IgD-negative memory B cell (primary cell): ENCODE data around the gene IPO9. TPM values are rescaled to one million over a fixed set of nuclear protein-coding genes. Genes with fewer than 3 reads are reported as not detected.
"Not testable (repeated sequence)": the region's sequence is repeated elsewhere in the genome, so short reads cannot be mapped to it uniquely, and the experiment has no call there.

ENCODE experiments used
- H3K27ac Mint-ChIP-seq, 3 donors: one replicate each; pipeline ENCODE4 v1.8.0; 2020 to 2022; ENCODE audit warnings: mild to moderate bottlenecking in 3 of 3, mixed read lengths in 3 of 3, moderate library complexity in 1 of 3
- H3K27me3 Mint-ChIP-seq: one replicate; pipeline ENCODE4 v1.8.0; 2021; ENCODE audit warnings: mixed read lengths
- H3K36me3 Mint-ChIP-seq: one replicate; pipeline ENCODE4 v1.8.0; 2020; ENCODE audit warnings: mild to moderate bottlenecking, mixed read lengths
- H3K4me1 Mint-ChIP-seq, 3 donors: one replicate each; pipeline ENCODE4 v1.8.0; 2020 to 2022; ENCODE audit warnings: mixed read lengths in 3 of 3, mild to moderate bottlenecking in 1 of 3
- H3K4me3 Mint-ChIP-seq, 4 donors: one replicate each; pipeline ENCODE4 v1.8.0; 2020 to 2022; ENCODE audit warnings: mild to moderate bottlenecking in 4 of 4, mixed read lengths in 4 of 4, moderate library complexity in 3 of 4
- H3K9me3 Mint-ChIP-seq, 3 donors: one replicate each; pipeline ENCODE4 v1.8.0; 2020 to 2021; ENCODE audit warnings: mixed read lengths in 3 of 3, mild to moderate bottlenecking in 1 of 3
- polyA plus RNA-seq: library from polyadenylated mRNA; unstranded; fragments of 300-500 nt; fragmentation: Illumina TruSeq; gene quantifications from one replicate; pipeline ENCODE4 v1.2.3, GENCODE V29; 2021

Gene IPO9
- polyA plus RNA-seq, 1 donor from 2014 or later: 26.8 TPM

DNA sequence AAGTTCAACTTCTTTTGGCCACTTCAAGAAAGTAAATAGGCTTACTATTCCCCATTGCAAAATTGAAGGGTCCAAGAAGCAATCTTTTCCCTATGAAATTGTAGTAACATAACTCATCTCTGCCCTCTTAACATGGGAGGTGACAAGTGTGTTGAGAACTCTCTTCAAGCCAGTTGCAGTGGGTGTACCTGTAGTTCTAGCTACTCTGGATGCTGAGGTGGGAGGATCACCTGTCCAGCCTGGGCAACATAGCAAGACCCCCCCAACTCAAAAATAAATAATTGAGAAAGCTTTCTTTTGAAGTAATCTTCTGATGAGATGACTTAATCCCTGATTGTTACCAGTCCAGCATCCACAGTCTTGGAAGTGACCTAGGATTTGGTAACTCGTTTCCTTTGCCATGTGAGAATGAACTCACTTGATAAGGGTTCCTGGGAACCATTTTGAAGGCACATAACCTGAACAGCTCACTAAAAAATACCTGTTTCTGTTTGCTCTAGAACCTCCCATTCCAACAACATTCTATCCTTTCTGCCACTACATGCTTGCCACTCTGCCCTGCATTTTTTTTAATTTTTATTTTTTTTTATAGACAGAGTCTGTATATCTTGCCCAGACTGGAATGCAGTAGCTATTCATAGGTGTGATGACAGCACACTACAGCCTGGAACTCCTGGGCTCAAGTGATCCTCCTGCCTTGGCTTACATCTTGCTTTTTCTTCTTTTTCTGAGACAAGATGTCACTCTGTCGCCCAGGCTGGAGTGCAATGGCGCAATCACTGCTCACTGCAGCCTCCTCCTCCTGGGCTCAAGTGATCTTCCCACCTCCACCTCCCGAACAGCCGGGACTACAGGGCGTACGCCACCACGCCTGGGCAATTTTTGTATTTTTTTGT is 1.4 kb upstream of the IPO9 start:
- no peaks in the 10 kb centered on the region for H3K36me3 Mint-ChIP-seq
- H3K4me1 Mint-ChIP-seq: peaks cover 18 to 28% (median 27%) of the 10 kb centered on the region in 3 donors
- no peak overlapping the region for H3K4me3 Mint-ChIP-seq
- H3K27me3 Mint-ChIP-seq: no peaks in the 10 kb centered on the region
- peak overlapping the region in 1 of 3 donors; percentile 94 for H3K27ac Mint-ChIP-seq
- H3K9me3 Mint-ChIP-seq: no peaks in the 10 kb centered on the region

DNA sequence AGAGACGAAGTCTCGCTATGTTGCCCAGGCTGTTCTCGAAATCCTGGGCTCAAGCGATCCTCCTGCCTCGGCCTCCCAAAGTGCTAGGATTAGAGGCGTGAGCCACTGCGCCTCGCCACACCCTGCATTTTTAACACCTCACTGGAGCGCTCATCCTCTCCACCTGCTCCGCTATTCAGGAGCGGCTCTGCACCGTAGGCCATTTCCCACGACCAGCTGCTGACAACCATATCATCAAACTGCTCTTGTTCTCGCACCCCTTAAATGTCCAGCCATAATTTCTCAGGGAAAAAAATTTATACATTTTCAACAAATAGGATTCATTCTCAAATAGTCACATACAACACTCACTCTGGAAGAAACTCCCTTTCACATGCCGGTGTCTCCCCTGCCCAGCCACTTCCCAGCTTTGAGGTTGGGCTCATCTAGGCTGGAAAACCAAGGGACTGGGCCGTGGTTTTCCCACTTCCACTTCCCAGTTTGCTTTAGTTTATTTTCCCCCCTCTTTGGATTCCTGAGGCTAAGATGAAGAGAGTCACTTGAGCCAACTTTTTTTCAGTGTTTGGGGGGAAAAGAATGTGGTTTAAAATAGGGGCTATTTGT is 639 bp upstream of the IPO9 start:
- Mint-ChIP-seq H3K36me3 (no peaks in the 10 kb centered on the region), H3K27me3 (no peaks in the 10 kb centered on the region), H3K9me3 (no peaks in the 10 kb centered on the region), H3K4me1 (peaks cover 20 to 32% (median 29%) of the 10 kb centered on the region in 3 donors), H3K4me3 (peak overlapping the region in 2 of 4 donors; percentile 22 to 88), H3K27ac (peak overlapping the region; percentile 92 to 99 (median 94))

DNA sequence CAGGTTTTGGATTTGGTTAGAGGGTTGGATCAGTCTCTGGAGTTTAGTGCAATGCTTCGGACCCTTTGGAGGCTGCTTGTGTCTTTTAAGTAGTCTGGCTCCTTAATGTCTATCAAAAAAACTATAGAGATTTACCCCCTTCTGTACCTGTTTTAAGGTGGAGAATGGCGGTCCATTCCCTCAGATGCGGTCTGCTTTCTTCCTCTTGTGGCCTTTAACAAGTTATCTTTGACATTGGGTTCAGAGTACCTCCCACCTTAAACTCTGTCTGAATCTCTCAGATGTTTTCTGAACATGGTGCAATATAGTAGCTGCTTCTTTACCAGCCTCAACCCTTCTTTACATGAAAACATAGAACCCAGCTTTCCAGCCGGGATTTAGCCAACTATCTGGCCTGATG is 2.4 kb downstream of the IPO9 start:
- peaks cover 28 to 45% (median 30%) of the 10 kb centered on the region in 3 donors for H3K4me1 Mint-ChIP-seq
- peak overlapping the region in 2 of 3 donors; percentile 48 to 78 for H3K27ac Mint-ChIP-seq

DNA sequence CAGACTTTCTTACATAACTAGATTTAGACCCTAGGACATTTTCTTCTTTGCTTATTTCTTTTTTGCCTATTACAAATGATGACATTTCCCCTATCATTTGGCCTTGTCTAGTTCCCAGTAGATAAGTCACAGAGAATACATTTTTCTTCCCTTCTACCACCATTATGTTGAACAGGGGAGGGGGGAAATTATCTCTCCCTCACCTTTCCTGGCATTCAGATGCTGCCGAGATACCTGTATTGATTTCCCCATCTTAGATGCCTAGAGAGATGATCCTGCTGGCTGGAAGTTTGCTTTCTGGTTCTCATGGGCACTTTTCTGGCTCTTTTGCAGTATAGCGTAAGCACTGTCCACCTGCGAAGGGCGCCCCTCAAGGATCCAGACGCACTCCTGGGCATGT is 5.7 kb downstream of the IPO9 start:
- H3K4me3 Mint-ChIP-seq: peak overlapping the region in 1 of 4 donors; percentile 52
- H3K36me3 Mint-ChIP-seq: no peaks in the 10 kb centered on the region
- peaks cover 27 to 46% (median 29%) of the 10 kb centered on the region in 3 donors for H3K4me1 Mint-ChIP-seq
- peak overlapping the region in 1 of 3 donors; percentile 57 for H3K27ac Mint-ChIP-seq
- no peaks in the 10 kb centered on the region for H3K27me3 Mint-ChIP-seq
- no peaks in the 10 kb centered on the region for H3K9me3 Mint-ChIP-seq

More for the DNA sequence above, 2.4 kb downstream of the IPO9 start:
- Mint-ChIP-seq H3K4me3 (peak overlapping the region in 3 of 4 donors; percentile 74 to 99 (median 88)), H3K9me3 (no peaks in the 10 kb centered on the region), H3K36me3 (no peaks in the 10 kb centered on the region), H3K27me3 (no peaks in the 10 kb centered on the region)

DNA sequence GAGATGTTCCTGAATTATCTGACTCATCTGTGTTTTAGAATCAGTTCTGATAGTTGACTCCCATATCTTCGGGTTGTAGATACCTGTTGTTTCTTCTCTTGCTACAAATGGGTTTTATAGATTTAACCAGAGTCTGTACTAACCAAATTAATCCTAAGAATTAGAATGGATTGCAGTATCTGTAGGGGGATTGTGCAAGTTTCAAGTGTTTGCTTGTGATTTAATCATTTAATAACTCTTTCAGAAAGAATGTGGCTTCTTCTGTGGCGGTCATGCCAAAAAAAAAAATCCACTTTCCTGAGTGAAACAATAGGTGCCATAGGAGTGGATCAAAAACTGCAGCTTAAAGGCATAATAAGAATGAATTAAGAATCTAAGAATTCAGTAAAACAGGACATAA is 9.4 kb downstream of the IPO9 start:
- Mint-ChIP-seq H3K27me3 (no peaks in the 10 kb centered on the region), H3K4me1 (peaks cover 23 to 42% (median 26%) of the 10 kb centered on the region in 3 donors), H3K36me3 (peaks cover 2% of the 10 kb centered on the region), H3K27ac (no peak overlapping the region), H3K4me3 (no peak overlapping the region), H3K9me3 (no peaks in the 10 kb centered on the region)

DNA sequence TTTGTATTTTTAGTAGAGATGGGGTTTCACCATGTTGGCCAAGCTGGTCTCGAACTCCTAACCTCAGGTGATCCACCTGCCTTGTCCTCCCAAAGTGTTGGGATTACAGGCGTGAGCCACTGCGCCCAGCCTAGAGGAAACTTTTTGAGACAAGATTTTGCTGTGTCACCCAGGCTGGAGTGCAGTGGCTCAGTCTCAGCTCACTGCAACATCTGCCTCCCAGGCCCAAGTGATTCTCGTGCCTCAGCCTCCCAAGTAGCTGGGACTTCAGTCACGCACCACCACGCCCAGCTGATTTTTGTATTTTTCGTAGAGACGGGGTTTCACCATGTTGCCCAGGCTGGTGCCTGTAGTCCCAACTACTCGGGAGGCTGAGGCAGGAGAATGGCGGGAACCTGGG is 10.1 kb downstream of the IPO9 start:
- H3K36me3 Mint-ChIP-seq, H3K27ac Mint-ChIP-seq, H3K27me3 Mint-ChIP-seq, H3K4me3 Mint-ChIP-seq, H3K9me3 Mint-ChIP-seq: not testable (repeated sequence)
- peaks cover 23 to 42% (median 28%) of the 10 kb centered on the region in 3 donors for H3K4me1 Mint-ChIP-seq

DNA sequence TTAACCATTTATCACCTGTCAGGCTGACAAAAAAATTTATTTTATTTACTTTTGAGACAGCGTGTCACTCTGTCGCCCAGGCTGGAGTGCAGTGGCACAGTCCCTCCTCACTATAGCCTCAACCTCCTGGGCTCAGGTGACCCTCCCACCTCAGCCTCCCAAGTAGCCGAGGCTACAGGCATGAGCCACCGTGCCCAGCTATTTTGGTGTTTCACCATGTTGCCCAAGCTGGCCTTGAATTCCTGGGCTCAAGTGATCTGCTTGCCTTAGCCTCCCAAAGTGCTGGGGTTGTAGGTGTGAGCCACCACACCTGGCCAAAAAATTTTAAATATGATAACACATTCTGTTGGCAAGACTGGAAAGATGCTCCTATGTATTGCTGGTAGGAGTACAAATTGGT is 11.1 kb downstream of the IPO9 start:
- H3K4me3 Mint-ChIP-seq: no peak overlapping the region
- H3K27me3 Mint-ChIP-seq: no peaks in the 10 kb centered on the region
- peaks cover 21 to 34% (median 29%) of the 10 kb centered on the region in 3 donors for H3K4me1 Mint-ChIP-seq
- H3K9me3 Mint-ChIP-seq: no peaks in the 10 kb centered on the region
- peaks cover 2% of the 10 kb centered on the region for H3K36me3 Mint-ChIP-seq
- H3K27ac Mint-ChIP-seq: no peak overlapping the region

DNA sequence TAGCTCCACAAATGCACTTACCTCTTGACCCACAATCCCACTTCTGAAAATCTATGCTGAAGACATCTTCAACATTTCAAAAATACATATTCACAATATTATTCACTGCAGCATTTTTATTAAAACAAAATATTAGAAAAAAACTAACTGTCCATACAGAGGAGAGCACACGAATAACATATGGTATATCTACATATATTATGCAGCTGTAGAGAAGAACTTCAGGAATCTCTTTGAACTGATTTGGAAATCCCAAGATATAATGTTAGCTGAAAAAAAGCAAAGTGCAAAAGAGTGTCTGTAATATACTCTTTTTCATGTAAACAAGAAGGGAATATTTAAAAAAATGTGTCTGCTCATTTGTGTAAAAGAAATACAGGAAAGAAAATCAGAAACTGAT is 11.5 kb downstream of the IPO9 start:
- Mint-ChIP-seq H3K9me3 (no peaks in the 10 kb centered on the region), H3K4me1 (peaks cover 18 to 30% (median 29%) of the 10 kb centered on the region in 3 donors), H3K27ac (no peak overlapping the region), H3K36me3 (peaks cover 2% of the 10 kb centered on the region), H3K4me3 (no peak overlapping the region), H3K27me3 (no peaks in the 10 kb centered on the region)

DNA sequence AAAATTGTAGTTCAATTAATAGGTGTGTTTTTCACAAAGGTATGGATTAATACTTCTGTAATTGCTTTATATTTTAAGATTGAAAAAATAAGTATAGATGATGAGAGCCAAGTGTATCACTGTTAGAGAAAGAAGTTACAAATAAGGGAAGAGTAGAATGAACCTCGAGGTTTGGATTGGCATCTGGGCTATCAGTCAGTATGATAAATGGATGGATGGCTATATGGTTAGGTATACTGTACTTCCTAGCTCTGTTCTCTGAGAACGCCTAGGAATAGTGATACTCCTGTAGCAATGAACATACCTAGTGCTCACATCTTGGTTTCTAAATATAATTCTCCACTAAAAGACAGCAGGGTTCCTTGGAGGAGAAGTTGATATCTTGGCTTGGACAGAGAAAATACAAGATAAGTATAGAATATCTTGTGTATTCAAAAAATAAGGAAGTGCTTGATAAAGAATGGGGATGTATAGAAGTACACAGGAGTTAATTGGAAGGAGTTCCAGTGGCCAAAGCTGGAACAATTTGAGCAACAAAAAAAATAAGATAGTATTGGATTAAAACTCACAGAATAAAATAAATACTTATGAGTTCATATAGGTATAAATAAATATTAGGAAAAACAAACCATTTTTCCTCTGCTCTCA is 12.4 kb downstream of the IPO9 start:
- H3K27me3 Mint-ChIP-seq: no peaks in the 10 kb centered on the region
- H3K4me1 Mint-ChIP-seq: peaks cover 17 to 30% (median 29%) of the 10 kb centered on the region in 3 donors
- H3K4me3 Mint-ChIP-seq: no peak overlapping the region
- peaks cover 2% of the 10 kb centered on the region for H3K36me3 Mint-ChIP-seq
- no peaks in the 10 kb centered on the region for H3K9me3 Mint-ChIP-seq
- peak overlapping the region in 1 of 3 donors; percentile 26 for H3K27ac Mint-ChIP-seq

DNA sequence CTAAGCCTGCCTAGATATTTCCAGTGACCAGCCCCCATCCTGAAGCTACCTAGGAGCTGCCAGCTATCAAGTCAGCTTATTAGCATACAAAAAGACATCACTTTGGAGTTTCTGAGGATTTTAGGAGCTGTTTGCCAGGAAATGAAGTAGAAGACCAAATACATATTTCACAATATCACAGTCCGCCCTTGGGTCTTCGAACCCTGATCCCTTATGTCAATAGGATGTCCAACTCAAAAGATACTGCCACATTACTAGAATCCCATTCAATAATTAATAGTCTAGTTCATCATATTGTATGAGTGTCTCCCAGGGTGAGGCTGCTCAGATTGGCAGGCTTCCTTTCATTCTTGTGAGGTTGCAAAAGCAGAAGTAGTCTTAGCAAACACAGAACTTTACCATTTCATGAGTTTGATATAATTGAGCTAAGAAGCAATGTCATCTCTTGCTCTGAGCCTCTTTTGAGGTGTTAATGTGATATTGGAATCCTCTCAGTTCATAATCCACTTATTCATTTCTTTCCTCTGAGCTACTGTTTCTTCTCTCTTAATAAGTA is 13.6 kb downstream of the IPO9 start:
- Mint-ChIP-seq H3K4me1 (peaks cover 17 to 29% (median 20%) of the 10 kb centered on the region in 3 donors), H3K4me3 (no peak overlapping the region), H3K27ac (no peak overlapping the region)

DNA sequence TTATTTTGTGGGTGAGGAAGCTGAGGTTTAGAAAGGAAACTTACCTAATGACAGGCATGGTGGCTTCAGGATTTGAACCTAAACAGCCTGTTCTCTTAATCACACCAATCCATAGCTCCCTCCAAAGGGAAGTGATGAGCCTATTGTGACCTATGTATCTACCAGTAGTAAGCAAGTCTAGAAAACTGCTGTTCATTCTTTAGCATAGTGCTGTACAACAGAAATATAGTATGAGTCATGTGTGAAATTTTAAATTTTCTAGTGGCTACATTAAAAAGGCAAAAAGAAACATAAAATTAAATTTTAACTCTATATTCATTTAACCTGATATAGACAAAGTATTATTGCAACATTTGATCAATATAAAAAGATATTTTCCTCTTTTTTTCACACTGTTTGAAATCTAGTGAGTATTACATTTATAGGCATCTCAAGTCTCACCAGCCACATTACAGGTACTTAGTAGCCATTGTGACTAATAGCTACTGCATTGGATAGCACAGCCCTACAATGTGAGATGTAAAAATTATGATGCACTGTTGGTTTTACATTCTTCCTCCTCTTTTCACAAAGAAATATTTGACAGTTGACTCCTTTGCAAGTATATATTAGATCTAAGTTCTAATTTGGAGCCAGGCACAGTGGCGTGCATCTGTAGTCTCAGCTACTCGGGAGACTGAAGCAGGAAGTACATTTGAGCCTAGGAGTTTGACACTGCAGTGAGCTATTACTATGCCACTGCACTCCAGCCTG is 16.6 kb downstream of the IPO9 start:
- Mint-ChIP-seq H3K27me3 (no peaks in the 10 kb centered on the region), H3K9me3 (no peaks in the 10 kb centered on the region), H3K36me3 (peaks cover 2% of the 10 kb centered on the region), H3K27ac (no peak overlapping the region), H3K4me3 (no peak overlapping the region), H3K4me1 (peaks cover 15 to 26% (median 17%) of the 10 kb centered on the region in 3 donors)

More for the DNA sequence above, 13.6 kb downstream of the IPO9 start:
- H3K36me3 Mint-ChIP-seq: peaks cover 2% of the 10 kb centered on the region
- H3K9me3 Mint-ChIP-seq: no peaks in the 10 kb centered on the region
- H3K27me3 Mint-ChIP-seq: no peaks in the 10 kb centered on the region

DNA sequence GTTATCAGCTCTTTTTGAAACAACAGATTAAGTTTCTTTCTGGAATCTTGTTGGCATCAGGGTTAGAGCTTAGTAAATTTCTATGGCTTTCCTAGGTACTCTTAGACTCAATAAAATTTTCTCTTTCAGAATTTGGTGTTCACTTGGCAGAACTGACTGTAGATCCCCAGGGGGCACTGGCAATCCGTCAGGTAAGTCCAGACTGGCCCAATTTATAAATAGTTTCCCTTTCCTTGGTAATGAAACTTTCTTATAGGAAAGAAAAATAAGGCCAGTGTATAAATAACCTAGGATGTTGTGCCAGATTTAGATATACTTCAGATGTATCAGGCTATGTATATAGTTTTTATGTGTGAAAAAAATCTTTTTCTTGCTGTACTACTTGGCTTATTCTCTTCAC is 18.2 kb downstream of the IPO9 start:
- Mint-ChIP-seq H3K4me3 (no peak overlapping the region), H3K27me3 (no peaks in the 10 kb centered on the region), H3K36me3 (peaks cover 3% of the 10 kb centered on the region), H3K27ac (no peak overlapping the region), H3K4me1 (peaks cover 5 to 16% (median 7%) of the 10 kb centered on the region in 3 donors), H3K9me3 (no peaks in the 10 kb centered on the region)

DNA sequence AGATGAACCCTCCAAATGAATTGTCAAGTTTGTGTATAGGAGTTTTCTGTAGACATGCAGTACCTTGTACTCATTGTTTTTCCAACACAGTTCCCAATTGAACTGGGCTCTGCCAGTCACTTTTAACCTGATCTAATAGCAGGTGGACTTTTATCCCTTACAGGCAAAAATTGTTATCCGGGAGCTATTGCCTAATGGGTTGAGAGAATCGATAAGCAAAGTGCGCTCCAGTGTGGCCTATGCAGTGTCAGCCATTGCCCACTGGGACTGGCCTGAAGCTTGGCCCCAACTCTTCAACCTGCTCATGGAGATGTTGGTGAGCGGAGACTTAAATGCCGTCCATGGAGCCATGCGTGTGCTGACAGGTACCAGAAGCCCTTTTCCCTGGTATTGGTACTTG is 19.3 kb downstream of the IPO9 start:
- H3K4me1 Mint-ChIP-seq: peaks cover 0 to 7% (median 3%) of the 10 kb centered on the region in 3 donors
- no peaks in the 10 kb centered on the region for H3K27me3 Mint-ChIP-seq
- no peak overlapping the region for H3K4me3 Mint-ChIP-seq
- H3K36me3 Mint-ChIP-seq: peaks cover 4% of the 10 kb centered on the region
- H3K27ac Mint-ChIP-seq: no peak overlapping the region
- H3K9me3 Mint-ChIP-seq: no peaks in the 10 kb centered on the region

DNA sequence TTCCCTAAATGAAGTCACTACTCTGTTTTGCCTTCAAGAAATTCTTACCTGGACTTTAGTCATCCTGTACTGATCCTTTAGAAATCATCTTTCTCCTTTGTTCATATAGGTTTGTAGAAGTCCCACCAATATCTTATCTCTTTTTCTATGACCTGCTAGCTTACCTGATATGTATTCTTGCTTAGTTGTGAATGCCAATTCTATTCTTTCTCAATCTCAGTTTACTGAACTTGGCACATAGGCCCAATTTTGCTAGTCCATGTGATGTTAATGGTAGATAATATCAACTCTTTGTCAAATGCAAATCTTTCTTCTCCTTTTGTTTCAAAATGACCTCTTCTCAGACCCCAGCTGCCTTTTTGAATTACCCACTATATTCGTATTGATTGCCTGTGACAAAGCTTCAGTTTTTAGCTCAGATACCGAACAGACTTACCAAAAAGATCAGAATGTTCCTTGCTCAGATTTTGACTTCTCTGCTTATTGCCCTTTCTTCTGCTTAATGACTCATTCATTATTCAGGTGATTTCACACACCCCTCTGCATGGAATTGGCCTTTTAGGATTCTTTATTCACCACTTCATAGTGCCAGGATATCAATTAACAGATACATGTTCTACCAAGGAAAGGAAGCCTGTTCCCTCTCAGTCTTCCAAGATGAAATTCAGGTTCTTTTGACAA is 20.6 kb downstream of the IPO9 start:
- no peaks in the 10 kb centered on the region for H3K27me3 Mint-ChIP-seq
- H3K4me3 Mint-ChIP-seq: no peak overlapping the region
- H3K4me1 Mint-ChIP-seq: peaks cover 0 to 3% (median 3%) of the 10 kb centered on the region in 3 donors
- H3K36me3 Mint-ChIP-seq: peaks cover 9% of the 10 kb centered on the region
- no peak overlapping the region for H3K27ac Mint-ChIP-seq
- H3K9me3 Mint-ChIP-seq: no peaks in the 10 kb centered on the region
